Transverse colon (tissue), 4 donors: ENCODE results near the gene ST3GAL4. TPM values are rescaled to one million over a fixed set of nuclear protein-coding genes. Genes with fewer than 3 reads are reported as not detected.

Source experiments
- DNase-seq: peaks from one replicate; pipeline ENCODE4 v3.0.0-alpha.2; 2019
- H3K27ac ChIP-seq, 4 donors: fragments of 200-600 bp; sonication (generic); 2 replicates each; pipeline ENCODE4 v1.5.1; 2016 to 2018; ENCODE audit warnings: inconsistent platforms in 4 of 4
- H3K27me3 ChIP-seq: fragments of 200-600 bp; sonication (generic); 2 replicates; pipeline ENCODE4 v1.5.1; 2017; ENCODE audit warnings: inconsistent platforms
- H3K36me3 ChIP-seq, 4 donors: fragments of 200-600 bp; sonication (generic); 2 replicates each; pipeline ENCODE4 v1.5.1; 2017 to 2019; ENCODE audit warnings: inconsistent platforms in 4 of 4
- H3K4me1 ChIP-seq, 4 donors: fragments of 200-600 bp; sonication (generic); 2 replicates each; pipeline ENCODE4 v1.5.1; 2017 to 2020; ENCODE audit warnings: inconsistent platforms in 4 of 4
- H3K4me3 ChIP-seq, 4 donors: fragments of 200-600 bp; sonication (generic); 1 replicate in 1 of 4; 2 replicates in 3 of 4; pipeline versions ENCODE4 v1.5.1 to v1.6.1; 2017 to 2019; ENCODE audit warnings: inconsistent platforms in 4 of 4
- H3K9me3 ChIP-seq, 2 donors: fragments of 200-600 bp; sonication (generic); 2 replicates each; pipeline ENCODE4 v1.5.1; 2017 to 2019; ENCODE audit warnings: inconsistent platforms in 2 of 2
- EP300 ChIP-seq: sonication (generic); formaldehyde crosslinking; IDR thresholded peaks from one replicate; pipeline ENCODE4 v1.6.1; 2017; ENCODE audit warnings: antibody characterized with exemption, low read depth
- POLR2A ChIP-seq: fragments of 450-650 bp; IDR thresholded peaks from one replicate; pipeline ENCODE4 v1.6.1; 2016; ENCODE audit warnings: antibody characterized with exemption, mild to moderate bottlenecking, moderate library complexity
- POLR2AphosphoS5 ChIP-seq, 3 donors: sonication (generic); formaldehyde crosslinking; IDR thresholded peaks; one replicate each; pipeline ENCODE4 v1.6.1; 2016; ENCODE audit warnings: antibody characterized with exemption in 3 of 3
- WGBS, 2 donors: methylation state at CpG; one replicate each; pipeline ENCODE4 v1.1.5; 2018; ENCODE audit warnings: low coverage in 1 of 2; 5-methylcytosine and 5-hydroxymethylcytosine counted together
- in situ Hi-C, 4 donors: fragments of 200-750 bp; cut with MboI; loops; one replicate each; pipeline versions ENCODE4 v1.15.0 to v1.15.1; 2017; ENCODE audit warnings: low sequenced_read_pairs in 3 of 4, low pct_ligation_motif_present in 1 of 4, low pct_unique_long_range_greater_than_20kb in 1 of 4
- intact Hi-C: fragments of 100-400 bp; cut with DNase I; formaldehyde crosslinking; loops from one replicate; pipeline ENCODE4 v1.15.1; 2023; ENCODE audit warnings: low total_unique reads
- total RNA-seq, 4 donors: library from RNA; depleted of rRNA; stranded (reverse); fragments of >200 nt; gene quantifications; one replicate each; pipeline ENCODE4 v1.1.0, GENCODE V29; 2016
- TF ChIP-seq, protein P1 (sequence below), 5 experiments: fragments of 200-600 bp in 3 of 5; fragments of 450-650 bp in 2 of 5; sonication (generic) in 3 of 5; IDR thresholded peaks; 1 replicate in 2 of 5; 2 replicates in 3 of 5; pipeline ENCODE4 v1.5.1; 2016 to 2017; ENCODE audit warnings: antibody characterized with exemption in 5 of 5, inconsistent platforms in 3 of 5, mild to moderate bottlenecking in 2 of 5, moderate library complexity in 1 of 5

ST3GAL4 gene
- total RNA-seq, 4 donors from 2014 or later: 26.1 to 206 (median 166) TPM

DNA sequence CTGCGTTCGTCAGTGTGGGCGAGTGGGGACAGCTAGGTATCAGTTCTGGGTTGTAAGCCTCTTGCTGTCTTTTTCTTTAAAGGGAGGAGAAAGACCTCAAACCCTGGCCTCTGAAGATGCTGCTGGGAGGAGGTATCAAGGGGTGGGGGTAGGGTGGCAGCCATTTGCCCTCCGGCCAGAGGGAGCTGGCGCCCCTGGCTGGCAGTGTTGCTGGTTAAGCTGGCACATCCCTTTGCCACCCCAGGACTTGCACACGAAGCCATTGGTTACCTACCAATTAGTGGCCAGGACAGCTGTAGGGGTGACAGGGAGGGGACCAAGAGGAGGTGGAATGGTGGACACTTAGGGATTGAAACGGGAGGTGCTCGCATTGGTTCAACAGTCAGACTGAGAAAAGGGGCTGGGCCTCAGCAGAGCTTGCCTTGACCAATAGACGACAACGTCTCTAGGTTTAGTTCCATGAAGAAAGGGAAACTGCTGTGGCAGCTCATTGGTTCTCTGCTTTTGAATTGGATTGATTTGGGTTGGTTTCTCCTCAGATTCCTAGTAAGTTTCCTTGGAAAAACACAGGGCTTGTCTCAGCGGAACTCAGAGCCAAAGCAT, 77.9 kb downstream of the ST3GAL4 start:
- DNase-seq: no peak
- no peak overlapping the region for H3K27ac ChIP-seq
- peaks cover 12 to 30% (median 14%) of the 10 kb centered on the region in 4 donors for H3K4me1 ChIP-seq
- no peak overlapping the region for H3K4me3 ChIP-seq
- TF ChIP-seq EP300 (no peak), POLR2A (no peak), POLR2AphosphoS5 (IDR thresholded peaks at IDR 0.05) (no peak)
- TF ChIP-seq, protein P1, sequence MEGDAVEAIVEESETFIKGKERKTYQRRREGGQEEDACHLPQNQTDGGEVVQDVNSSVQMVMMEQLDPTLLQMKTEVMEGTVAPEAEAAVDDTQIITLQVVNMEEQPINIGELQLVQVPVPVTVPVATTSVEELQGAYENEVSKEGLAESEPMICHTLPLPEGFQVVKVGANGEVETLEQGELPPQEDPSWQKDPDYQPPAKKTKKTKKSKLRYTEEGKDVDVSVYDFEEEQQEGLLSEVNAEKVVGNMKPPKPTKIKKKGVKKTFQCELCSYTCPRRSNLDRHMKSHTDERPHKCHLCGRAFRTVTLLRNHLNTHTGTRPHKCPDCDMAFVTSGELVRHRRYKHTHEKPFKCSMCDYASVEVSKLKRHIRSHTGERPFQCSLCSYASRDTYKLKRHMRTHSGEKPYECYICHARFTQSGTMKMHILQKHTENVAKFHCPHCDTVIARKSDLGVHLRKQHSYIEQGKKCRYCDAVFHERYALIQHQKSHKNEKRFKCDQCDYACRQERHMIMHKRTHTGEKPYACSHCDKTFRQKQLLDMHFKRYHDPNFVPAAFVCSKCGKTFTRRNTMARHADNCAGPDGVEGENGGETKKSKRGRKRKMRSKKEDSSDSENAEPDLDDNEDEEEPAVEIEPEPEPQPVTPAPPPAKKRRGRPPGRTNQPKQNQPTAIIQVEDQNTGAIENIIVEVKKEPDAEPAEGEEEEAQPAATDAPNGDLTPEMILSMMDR (IDR thresholded peaks at IDR 0.05): no peak
- intact Hi-C loops: loop anchor here (10.0 kb wide), 1 partner anchor 119 kb away; no protein-coding TSS in a partner anchor
- no peaks in the 10 kb centered on the region for H3K9me3 ChIP-seq
- H3K36me3 ChIP-seq: no peaks in the 10 kb centered on the region
- in situ Hi-C loops: loop anchor here in 2 of 4 donors (25.0 kb wide), 1 partner anchor 554 kb away; no protein-coding TSS in a partner anchor
- WGBS, 2 donors: 43 to 77% methylated on average over 4 to 11 of the region's 11 CpGs
- H3K27me3 ChIP-seq: no peaks in the 10 kb centered on the region

DNA sequence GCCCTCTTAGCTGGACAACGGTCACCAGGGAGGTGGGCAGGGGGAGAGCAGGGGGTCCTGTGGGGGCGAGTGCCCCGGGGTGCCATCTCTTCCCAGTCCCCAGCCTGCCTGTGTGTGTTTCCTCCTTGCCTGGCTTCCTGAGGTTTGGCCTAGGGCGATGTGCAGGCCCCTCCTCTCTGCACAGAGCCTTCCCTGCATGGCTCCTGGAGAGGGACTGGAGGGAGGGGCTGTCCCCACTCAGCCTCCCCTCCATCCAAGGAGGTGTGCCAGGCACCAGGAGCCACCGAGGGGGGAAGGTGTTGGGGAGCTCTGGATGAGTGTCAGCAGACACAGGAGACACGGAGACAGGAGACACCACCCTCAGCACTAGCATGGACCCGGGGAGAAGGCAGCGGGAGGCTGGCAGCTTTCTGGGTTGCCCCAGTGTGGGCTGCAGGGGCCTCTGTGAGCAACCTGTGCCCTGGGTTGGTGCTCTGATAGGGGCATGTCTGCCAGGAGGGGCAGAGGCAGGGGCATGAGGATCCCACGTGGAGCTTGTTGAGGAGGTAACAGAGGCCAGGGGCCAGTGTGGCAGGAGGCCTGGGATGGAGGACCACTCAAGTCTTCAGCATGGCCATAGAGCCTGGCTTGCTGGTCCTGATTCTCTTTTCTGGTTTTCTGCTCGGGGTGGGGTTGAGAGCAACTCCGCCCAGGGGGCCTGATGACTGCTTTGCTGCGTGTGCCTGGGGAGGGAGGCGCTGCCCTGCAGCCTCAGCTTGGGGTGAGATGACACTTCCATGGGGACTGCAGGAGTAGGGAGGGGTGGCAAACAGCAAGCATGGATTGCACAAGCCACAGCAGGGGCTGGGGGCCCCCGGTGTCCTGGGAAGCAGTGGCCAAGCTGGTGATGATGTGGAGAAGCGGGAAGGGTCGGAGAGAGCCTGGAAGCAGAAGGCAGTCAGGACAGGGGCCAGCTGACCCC, 78.8 kb downstream of the ST3GAL4 start:
- TF ChIP-seq EP300 (no peak), POLR2AphosphoS5 (IDR thresholded peaks at IDR 0.05) (no peak), POLR2A (no peak)
- TF ChIP-seq, protein P1 (IDR thresholded peaks at IDR 0.05): no peak
- peaks cover 12 to 30% (median 14%) of the 10 kb centered on the region in 4 donors for H3K4me1 ChIP-seq
- H3K27me3 ChIP-seq: no peaks in the 10 kb centered on the region
- intact Hi-C loops (loop anchor here (10.0 kb wide), 1 partner anchor 119 kb away; no protein-coding TSS in a partner anchor), in situ Hi-C loops (loop anchor here in 2 of 4 donors (25.0 kb wide), 1 partner anchor 553 kb away; no protein-coding TSS in a partner anchor)
- WGBS, 2 donors: 50 to 75% methylated on average over 2 to 15 of the region's 16 CpGs
- no peaks in the 10 kb centered on the region for H3K36me3 ChIP-seq
- H3K27ac ChIP-seq: no peak overlapping the region
- no peak for DNase-seq
- H3K4me3 ChIP-seq: no peak overlapping the region
- H3K9me3 ChIP-seq: no peaks in the 10 kb centered on the region

DNA sequence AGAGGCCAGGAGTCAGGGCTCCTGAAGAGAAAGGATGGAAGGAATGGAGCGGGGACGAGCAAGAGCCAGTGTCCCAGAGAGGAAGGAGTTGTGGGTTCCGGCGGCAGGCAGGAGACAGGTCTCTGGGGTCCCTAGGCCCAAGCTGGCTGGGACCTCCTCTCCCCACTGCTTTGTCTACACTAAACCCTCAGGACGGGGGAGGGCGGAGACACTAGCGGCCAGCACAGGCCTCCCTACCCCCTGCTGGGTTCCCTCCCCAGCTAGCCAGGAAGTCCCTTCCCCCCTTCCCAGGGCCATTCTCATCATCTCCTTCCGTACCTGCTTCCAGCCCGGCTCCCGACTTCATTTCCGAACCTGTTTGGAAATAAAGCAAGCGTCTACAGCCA, 79.5 kb downstream of the ST3GAL4 start:
- Histone ChIP-seq H3K36me3 (no peaks in the 10 kb centered on the region), H3K4me3 (no peak overlapping the region), H3K4me1 (peaks cover 12 to 26% (median 14%) of the 10 kb centered on the region in 4 donors), H3K9me3 (no peaks in the 10 kb centered on the region), H3K27me3 (no peaks in the 10 kb centered on the region), H3K27ac (no peak overlapping the region)
- WGBS, 2 donors: 92% methylated on average over 12 of the region's 12 CpGs; no CpG with 5 or more reads in 1 of the 2 donors
- intact Hi-C loops (loop anchor here (10.0 kb wide), 1 partner anchor 120 kb away; no protein-coding TSS in a partner anchor), in situ Hi-C loops (loop anchor here in 2 of 4 donors (25.0 kb wide), 1 partner anchor 552 kb away; no protein-coding TSS in a partner anchor)
- TF ChIP-seq POLR2A (no peak), POLR2AphosphoS5 (IDR thresholded peaks at IDR 0.05) (no peak)
- no peak for DNase-seq

DNA sequence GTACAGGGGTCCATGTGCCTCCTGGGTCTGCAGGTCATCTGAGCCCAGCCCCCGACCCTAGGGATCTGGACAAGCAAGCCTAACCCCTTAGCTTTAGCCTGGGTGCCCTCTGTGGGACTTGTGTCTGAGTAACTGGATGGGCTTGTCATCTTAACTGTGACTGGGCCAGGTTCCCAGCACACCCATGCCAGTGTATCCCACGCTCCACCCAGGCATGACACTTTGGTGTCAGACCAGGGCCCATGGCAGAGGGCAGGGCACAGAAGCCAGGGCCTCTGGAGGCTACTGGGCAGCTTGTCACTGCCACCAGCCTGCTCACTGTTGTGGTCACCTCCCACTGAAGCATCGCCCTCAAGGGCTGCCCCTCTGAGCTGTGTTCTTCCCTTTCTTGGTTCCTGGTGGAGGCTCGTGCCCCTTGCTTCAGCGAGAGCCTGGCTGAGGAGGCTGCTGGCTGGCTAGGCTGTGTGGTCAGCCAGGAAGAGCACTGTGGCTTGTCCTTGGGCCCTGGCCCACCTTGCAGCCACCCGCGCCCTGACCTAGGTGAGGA, 80.8 kb downstream of the ST3GAL4 start:
- Histone ChIP-seq H3K9me3 (no peaks in the 10 kb centered on the region), H3K4me1 (peaks cover 9 to 18% (median 12%) of the 10 kb centered on the region in 4 donors), H3K27ac (no peak overlapping the region), H3K4me3 (no peak overlapping the region), H3K36me3 (no peaks in the 10 kb centered on the region), H3K27me3 (peaks cover 2% of the 10 kb centered on the region)
- no peak for DNase-seq
- 96% methylated on average over 7 of the region's 7 CpGs; no CpG with 5 or more reads in 1 of the 2 donors for WGBS, 2 donors
- in situ Hi-C loops (loop anchor here in 2 of 4 donors (25.0 kb wide), 1 partner anchor 551 kb away; no protein-coding TSS in a partner anchor), intact Hi-C loops (loop anchor here (10.0 kb wide), 1 partner anchor 121 kb away; no protein-coding TSS in a partner anchor)
- TF ChIP-seq POLR2AphosphoS5 (IDR thresholded peaks at IDR 0.05) (no peak), EP300 (no peak), POLR2A (no peak)
- TF ChIP-seq, protein P1 (IDR thresholded peaks at IDR 0.05): no peak
